Fibroblast of lung (primary cell): Measurements from ENCODE around the gene NACAD.

ENCODE experiments used
- EZH2 ChIP-seq: IDR thresholded peaks from 2 replicates; pipeline ENCODE4 v1.5.1; 2012; ENCODE audit warnings: low read length, control low read depth, mild to moderate bottlenecking; ENCODE audit errors: missing control alignments
- TF ChIP-seq, protein P1 (sequence below), 2 donors: IDR thresholded peaks in 1 of 2; conservative IDR thresholded peaks in 1 of 2; 1 replicate in 1 of 2; 2 replicates in 1 of 2; pipeline ENCODE4 v1.5.1; 2011 to 2012; ENCODE audit warnings: low read length in 2 of 2, control low read depth in 1 of 2, inconsistent platforms in 1 of 2, low read depth in 1 of 2, mild to moderate bottlenecking in 1 of 2

DNA sequence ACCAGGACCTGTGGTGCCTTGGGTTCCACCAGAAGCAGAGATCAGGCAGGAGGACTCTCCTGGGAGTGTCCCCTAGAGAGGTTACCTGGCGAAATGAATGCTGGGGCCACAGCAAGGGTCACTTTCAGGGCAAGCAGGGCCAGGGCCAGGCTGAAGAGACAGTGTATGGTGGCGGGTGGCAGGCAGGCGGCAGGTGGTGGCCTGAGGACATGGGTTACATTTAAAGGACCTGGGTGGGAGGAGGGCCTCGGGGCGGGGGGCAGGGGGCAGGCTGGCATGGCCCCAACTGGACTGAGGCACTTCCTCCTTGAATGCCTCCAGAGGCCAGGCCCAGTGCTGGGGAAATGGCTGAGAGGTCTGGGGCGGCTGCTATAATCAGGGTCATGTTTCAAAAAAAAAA is 37.4 kb upstream of the NACAD start:
- TF ChIP-seq, protein P1, sequence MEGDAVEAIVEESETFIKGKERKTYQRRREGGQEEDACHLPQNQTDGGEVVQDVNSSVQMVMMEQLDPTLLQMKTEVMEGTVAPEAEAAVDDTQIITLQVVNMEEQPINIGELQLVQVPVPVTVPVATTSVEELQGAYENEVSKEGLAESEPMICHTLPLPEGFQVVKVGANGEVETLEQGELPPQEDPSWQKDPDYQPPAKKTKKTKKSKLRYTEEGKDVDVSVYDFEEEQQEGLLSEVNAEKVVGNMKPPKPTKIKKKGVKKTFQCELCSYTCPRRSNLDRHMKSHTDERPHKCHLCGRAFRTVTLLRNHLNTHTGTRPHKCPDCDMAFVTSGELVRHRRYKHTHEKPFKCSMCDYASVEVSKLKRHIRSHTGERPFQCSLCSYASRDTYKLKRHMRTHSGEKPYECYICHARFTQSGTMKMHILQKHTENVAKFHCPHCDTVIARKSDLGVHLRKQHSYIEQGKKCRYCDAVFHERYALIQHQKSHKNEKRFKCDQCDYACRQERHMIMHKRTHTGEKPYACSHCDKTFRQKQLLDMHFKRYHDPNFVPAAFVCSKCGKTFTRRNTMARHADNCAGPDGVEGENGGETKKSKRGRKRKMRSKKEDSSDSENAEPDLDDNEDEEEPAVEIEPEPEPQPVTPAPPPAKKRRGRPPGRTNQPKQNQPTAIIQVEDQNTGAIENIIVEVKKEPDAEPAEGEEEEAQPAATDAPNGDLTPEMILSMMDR (conservative IDR thresholded peaks at IDR 0.05 in 1 of 2, IDR thresholded peaks at IDR 0.05 in 1 of 2; ENCODE audit: low read depth in 1 of 2, low read length in 2 of 2), result no peak
- TF ChIP-seq EZH2, result no peak
